DMS 273 treated with DMSO at 0.1 percent for 48 hours (cell line): ENCODE measurements around the gene LRRC8E.
"Not testable (repeated sequence)": the region's sequence is repeated elsewhere in the genome, so short reads cannot be mapped to it uniquely, and the experiment has no call there.

ENCODE experiments used
- DNase-seq: peaks from one replicate; lab custom pipeline; 2025; lab: John Stamatoyannopoulos, UW

LRRC8E gene

GRCh38 chr19:7887408-7888144, 734 bp upstream of the LRRC8E start:
- DNase-seq, result no peak

GRCh38 chr19:7888826-7889217, 512 bp downstream of the LRRC8E start:
- no peak for DNase-seq

- not testable (repeated sequence) for DNase-seq
Measured at GRCh38 chr19:7893362-7894101, 5.2 kb downstream of the LRRC8E start.

- no peak for DNase-seq
Measured at GRCh38 chr19:7894612-7895309, 6.5 kb downstream of the LRRC8E start.

- DNase-seq, result no peak
Measured at GRCh38 chr19:7895565-7895964, 7.3 kb downstream of the LRRC8E start.

GRCh38 chr19:7897292-7897691, 9.0 kb downstream of the LRRC8E start:
- DNase-seq, result no peak

GRCh38 chr19:7898967-7899366, 10.7 kb downstream of the LRRC8E start:
- DNase-seq, result no peak

GRCh38 chr19:7899751-7900378, 11.6 kb downstream of the LRRC8E start:
- DNase-seq, result no peak

- no peak for DNase-seq
Measured at GRCh38 chr19:7900401-7900870, 12.1 kb downstream of the LRRC8E start.

GRCh38 chr19:7900931-7901330, 12.6 kb downstream of the LRRC8E start:
- DNase-seq, result no peak

- DNase-seq, result no peak
Measured at GRCh38 chr19:7901337-7901736, 13.0 kb downstream of the LRRC8E start.

- DNase-seq, result no peak
Measured at GRCh38 chr19:7902796-7903243, 14.5 kb downstream of the LRRC8E start.

GRCh38 chr19:7903244-7904073, 15.1 kb downstream of the LRRC8E start, which contains the start of gene MAP2K7:
Gene MAP2K7 (plus strand): TSS chr19:7903877. CDS start chr19:7903945, 68 bp downstream.
- DNase-seq, result peak; percentile 97

- no peak for DNase-seq
Measured at GRCh38 chr19:7904074-7905020, 16.0 kb downstream of the LRRC8E start.

GRCh38 chr19:7905268-7905667, 17.0 kb downstream of the LRRC8E start:
- no peak for DNase-seq

- DNase-seq, result no peak
Measured at GRCh38 chr19:7905859-7906258, 17.5 kb downstream of the LRRC8E start.

- DNase-seq, result no peak
Measured at GRCh38 chr19:7907122-7907521, 18.8 kb downstream of the LRRC8E start.

- no peak for DNase-seq
Measured at GRCh38 chr19:7907544-7907943, 19.2 kb downstream of the LRRC8E start.

- DNase-seq, result no peak
Measured at GRCh38 chr19:7908078-7908699, 19.9 kb downstream of the LRRC8E start.
